Nephron progenitor cell (in vitro differentiated cells): ENCODE results near the gene PID1.

Experiments
- DNase-seq: peaks from one replicate; pipeline ENCODE4 v3.0.0; 2021
- H3K27ac Mint-ChIP-seq: 2 replicates; pipeline ENCODE4 v1.8.0; 2021; ENCODE audit warnings: mild to moderate bottlenecking, moderate library complexity, mixed read lengths
- H3K27me3 Mint-ChIP-seq: 2 replicates; pipeline ENCODE4 v1.8.0; 2021; ENCODE audit warnings: mild to moderate bottlenecking, low read depth, mixed read lengths; ENCODE audit not compliant: poor library complexity
- H3K36me3 Mint-ChIP-seq: 2 replicates; pipeline ENCODE4 v1.8.0; 2021; ENCODE audit warnings: low read depth, mixed read lengths
- H3K4me1 Mint-ChIP-seq: 2 replicates; pipeline ENCODE4 v1.8.0; 2021; ENCODE audit warnings: mixed read lengths
- H3K4me3 Mint-ChIP-seq: 2 replicates; pipeline ENCODE4 v1.8.0; 2021; ENCODE audit warnings: mild to moderate bottlenecking, moderate library complexity, mixed read lengths
- H3K9me3 Mint-ChIP-seq: 2 replicates; pipeline ENCODE4 v1.8.0; 2021; ENCODE audit warnings: mild to moderate bottlenecking, moderate library complexity, mixed read lengths
- TF ChIP-seq, protein P1 (sequence below): fragments of 200-600 bp; sonication (generic); IDR thresholded peaks from 2 replicates; pipeline ENCODE4 v1.5.0; 2021; ENCODE audit warnings: antibody characterized with exemption

PID1 gene

DNA sequence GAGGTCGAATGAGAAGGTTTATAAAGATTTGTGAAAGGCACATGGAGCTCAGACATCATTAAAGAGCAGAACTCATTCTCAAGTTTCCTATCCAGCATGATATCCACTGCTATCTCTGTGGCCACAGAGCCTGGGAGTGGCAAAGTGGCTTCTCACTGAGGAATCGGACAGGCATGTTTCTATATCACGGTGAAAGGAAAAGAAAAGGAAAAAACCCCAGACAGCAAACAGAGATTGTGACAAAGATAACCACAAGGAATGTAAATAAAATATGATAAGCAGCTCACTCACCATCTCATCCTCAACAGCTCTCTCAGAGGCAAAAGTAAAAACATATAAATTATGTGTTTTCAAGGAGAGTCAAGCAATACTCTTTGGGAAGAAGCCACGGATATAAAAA, 2.5 kb downstream of the PID1 start:
- TF ChIP-seq, protein P1, sequence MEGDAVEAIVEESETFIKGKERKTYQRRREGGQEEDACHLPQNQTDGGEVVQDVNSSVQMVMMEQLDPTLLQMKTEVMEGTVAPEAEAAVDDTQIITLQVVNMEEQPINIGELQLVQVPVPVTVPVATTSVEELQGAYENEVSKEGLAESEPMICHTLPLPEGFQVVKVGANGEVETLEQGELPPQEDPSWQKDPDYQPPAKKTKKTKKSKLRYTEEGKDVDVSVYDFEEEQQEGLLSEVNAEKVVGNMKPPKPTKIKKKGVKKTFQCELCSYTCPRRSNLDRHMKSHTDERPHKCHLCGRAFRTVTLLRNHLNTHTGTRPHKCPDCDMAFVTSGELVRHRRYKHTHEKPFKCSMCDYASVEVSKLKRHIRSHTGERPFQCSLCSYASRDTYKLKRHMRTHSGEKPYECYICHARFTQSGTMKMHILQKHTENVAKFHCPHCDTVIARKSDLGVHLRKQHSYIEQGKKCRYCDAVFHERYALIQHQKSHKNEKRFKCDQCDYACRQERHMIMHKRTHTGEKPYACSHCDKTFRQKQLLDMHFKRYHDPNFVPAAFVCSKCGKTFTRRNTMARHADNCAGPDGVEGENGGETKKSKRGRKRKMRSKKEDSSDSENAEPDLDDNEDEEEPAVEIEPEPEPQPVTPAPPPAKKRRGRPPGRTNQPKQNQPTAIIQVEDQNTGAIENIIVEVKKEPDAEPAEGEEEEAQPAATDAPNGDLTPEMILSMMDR, result no peak
- Mint-ChIP-seq H3K9me3 (no peaks in the 10 kb centered on the region), H3K4me3 (no peak overlapping the region), H3K27ac (no peak overlapping the region), H3K4me1 (no peaks in the 10 kb centered on the region), H3K36me3 (no peaks in the 10 kb centered on the region), H3K27me3 (peaks cover 49% of the 10 kb centered on the region)
- DNase-seq, result no peak

DNA sequence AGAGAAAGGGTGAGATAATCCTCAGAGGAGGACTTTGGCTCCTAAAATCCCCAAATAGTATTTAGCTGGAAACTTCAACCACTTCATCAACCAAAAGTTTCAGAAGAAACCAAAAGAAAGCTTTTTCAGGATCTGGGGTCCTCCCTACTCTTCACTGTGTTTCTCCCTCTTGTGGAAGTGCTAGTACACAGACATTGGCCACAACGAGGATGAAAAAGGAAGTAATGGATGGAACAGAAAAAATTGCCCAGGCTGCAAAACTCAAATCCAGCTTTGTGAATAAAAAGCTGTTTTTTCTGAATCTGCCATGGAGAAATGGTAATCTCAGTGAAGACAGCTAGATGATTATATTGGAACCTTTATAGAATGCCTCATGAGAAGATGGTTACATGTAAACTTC, 4.0 kb downstream of the PID1 start:
- TF ChIP-seq, protein P1, result no peak
- no peak overlapping the region for H3K4me3 Mint-ChIP-seq
- no peak for DNase-seq
- H3K4me1 Mint-ChIP-seq, result no peaks in the 10 kb centered on the region
- no peak overlapping the region for H3K27ac Mint-ChIP-seq
- H3K36me3 Mint-ChIP-seq, result no peaks in the 10 kb centered on the region
- H3K27me3 Mint-ChIP-seq, result peaks cover 35% of the 10 kb centered on the region
- no peaks in the 10 kb centered on the region for H3K9me3 Mint-ChIP-seq

DNA sequence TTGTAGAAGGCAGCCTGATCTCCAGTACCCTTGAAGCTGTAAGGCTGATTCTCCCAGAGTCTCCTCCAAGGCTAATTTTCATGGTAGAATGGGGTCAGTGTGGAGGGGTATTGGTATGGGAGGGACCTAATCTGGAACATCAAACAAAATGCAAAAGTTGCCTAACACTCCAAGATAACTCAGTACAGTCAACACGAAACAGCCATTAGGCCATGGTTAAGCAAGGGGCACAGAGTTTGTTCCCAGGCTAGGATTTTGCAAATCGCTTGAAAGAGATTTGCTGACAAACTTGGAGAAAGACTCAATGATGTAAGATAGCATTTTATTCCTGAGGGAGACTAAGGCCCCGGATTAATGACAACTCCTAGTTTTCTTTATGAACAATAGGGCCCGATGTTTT, 5.4 kb downstream of the PID1 start:
- TF ChIP-seq, protein P1, result no peak
- Mint-ChIP-seq H3K27me3 (peaks cover 29% of the 10 kb centered on the region), H3K4me3 (no peak overlapping the region), H3K4me1 (no peaks in the 10 kb centered on the region), H3K9me3 (peaks cover 10% of the 10 kb centered on the region), H3K36me3 (no peaks in the 10 kb centered on the region), H3K27ac (no peak overlapping the region)
- DNase-seq, result no peak

DNA sequence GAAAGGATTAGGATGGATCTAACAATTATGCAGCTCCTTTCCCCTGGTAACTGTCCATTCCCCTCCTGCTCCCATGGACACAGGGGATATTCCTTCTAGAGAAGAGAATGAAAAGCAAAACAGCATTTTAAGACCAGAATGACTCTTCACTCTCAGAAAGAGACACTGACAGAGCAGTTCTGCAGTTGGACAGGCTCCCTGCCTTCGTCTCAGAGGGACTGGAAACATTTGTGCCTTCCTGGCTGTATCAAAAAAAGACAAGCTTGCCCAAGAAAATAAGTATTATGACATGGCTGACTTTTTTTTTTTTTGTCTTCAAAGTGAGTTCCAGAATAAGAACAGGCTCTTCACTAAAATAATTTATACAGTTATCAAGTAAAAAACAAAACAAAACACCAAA, 9.5 kb downstream of the PID1 start:
- no peaks in the 10 kb centered on the region for H3K36me3 Mint-ChIP-seq

DNA sequence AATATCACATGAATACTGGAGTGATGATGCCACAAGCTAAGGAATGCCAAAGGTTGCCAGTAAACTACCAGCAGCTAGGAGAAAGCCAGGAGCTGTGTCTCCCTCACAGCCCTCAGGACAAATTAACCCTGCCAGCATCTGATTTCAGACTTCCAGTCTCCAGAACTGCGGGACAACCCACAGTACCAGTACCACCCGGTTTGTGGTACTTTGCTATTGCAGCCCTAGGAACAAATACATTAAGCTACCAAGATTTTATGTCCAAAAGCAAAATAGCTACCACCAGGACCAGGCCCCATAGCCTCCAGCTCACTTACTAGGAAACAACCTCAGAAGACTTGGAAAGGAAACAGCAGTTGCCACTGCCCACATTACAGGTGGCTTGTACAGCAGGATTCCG, 10.0 kb downstream of the PID1 start:
- H3K4me1 Mint-ChIP-seq, result no peaks in the 10 kb centered on the region
- TF ChIP-seq, protein P1, result no peak
- no peak overlapping the region for H3K27ac Mint-ChIP-seq
- no peak for DNase-seq
- peaks cover 8% of the 10 kb centered on the region for H3K27me3 Mint-ChIP-seq
- H3K36me3 Mint-ChIP-seq, result no peaks in the 10 kb centered on the region
- H3K4me3 Mint-ChIP-seq, result no peak overlapping the region
- peaks cover 14% of the 10 kb centered on the region for H3K9me3 Mint-ChIP-seq

More for the DNA sequence above, 9.5 kb downstream of the PID1 start:
- DNase-seq, result no peak
- TF ChIP-seq, protein P1, result no peak
- Mint-ChIP-seq H3K4me3 (no peak overlapping the region), H3K4me1 (no peaks in the 10 kb centered on the region), H3K9me3 (peaks cover 14% of the 10 kb centered on the region), H3K27me3 (peaks cover 10% of the 10 kb centered on the region), H3K27ac (no peak overlapping the region)

DNA sequence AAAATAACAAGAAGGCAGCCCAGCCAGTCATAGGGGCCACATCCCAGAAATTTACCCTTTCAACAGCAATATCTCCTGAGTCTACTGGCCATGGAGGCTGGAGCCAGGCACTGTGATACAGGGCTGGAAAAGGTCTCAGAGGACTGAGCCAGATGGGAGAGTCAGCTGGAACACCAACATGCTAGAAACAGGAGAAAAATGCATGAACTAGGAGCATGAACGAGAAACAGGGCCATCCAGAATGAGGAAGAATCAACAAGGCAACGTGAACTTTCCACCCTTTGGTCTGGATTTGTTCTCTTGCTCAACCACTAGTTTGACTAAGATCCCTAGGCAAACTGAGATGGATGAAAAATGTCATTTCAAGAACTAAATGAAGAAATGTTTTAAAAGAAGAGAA, 13.1 kb downstream of the PID1 start:
- no peak overlapping the region for H3K27ac Mint-ChIP-seq
- H3K4me3 Mint-ChIP-seq, result no peak overlapping the region
- no peaks in the 10 kb centered on the region for H3K4me1 Mint-ChIP-seq
- peaks cover 14% of the 10 kb centered on the region for H3K9me3 Mint-ChIP-seq
- DNase-seq, result no peak
- TF ChIP-seq, protein P1, result no peak
- H3K27me3 Mint-ChIP-seq, result peaks cover 4% of the 10 kb centered on the region
- no peaks in the 10 kb centered on the region for H3K36me3 Mint-ChIP-seq
